ENCODE data around the gene TSPAN17.

DNA sequence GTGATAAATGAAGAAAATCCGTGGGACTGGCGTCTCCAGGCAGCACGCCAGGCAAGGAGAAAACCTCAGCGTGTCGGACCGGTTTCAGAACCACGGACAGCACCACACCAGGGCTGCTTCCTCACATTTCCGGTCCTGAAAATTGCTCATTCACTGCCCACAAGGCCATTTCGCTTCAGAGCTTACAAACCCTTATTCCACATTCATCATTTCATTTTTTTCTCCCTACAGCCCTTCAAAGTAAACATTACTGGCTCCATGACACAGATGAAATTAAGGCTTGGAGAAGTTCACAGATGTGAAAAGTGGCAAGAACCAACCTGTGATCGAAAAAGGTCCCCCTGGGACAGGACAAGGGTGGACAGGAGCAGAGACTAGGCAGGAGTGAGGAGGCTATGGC, 35.8 kb upstream of the TSPAN17 start:
- TF ChIP-seq, protein P1, sequence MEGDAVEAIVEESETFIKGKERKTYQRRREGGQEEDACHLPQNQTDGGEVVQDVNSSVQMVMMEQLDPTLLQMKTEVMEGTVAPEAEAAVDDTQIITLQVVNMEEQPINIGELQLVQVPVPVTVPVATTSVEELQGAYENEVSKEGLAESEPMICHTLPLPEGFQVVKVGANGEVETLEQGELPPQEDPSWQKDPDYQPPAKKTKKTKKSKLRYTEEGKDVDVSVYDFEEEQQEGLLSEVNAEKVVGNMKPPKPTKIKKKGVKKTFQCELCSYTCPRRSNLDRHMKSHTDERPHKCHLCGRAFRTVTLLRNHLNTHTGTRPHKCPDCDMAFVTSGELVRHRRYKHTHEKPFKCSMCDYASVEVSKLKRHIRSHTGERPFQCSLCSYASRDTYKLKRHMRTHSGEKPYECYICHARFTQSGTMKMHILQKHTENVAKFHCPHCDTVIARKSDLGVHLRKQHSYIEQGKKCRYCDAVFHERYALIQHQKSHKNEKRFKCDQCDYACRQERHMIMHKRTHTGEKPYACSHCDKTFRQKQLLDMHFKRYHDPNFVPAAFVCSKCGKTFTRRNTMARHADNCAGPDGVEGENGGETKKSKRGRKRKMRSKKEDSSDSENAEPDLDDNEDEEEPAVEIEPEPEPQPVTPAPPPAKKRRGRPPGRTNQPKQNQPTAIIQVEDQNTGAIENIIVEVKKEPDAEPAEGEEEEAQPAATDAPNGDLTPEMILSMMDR (IDR thresholded peaks at IDR 0.05; ENCODE audit: low read depth, low read length), result no peak
- TF ChIP-seq EZH2phosphoT487 (IDR thresholded peaks at IDR 0.05; ENCODE audit: low read depth), result no peak
